ENCODE data around the gene RXYLT1. TPM values are rescaled to one million over a fixed set of nuclear protein-coding genes. Genes with fewer than 3 reads are reported as not detected.

Gene RXYLT1
- total RNA-seq, 1 donor from 2014 or later, result 8.9 TPM

DNA sequence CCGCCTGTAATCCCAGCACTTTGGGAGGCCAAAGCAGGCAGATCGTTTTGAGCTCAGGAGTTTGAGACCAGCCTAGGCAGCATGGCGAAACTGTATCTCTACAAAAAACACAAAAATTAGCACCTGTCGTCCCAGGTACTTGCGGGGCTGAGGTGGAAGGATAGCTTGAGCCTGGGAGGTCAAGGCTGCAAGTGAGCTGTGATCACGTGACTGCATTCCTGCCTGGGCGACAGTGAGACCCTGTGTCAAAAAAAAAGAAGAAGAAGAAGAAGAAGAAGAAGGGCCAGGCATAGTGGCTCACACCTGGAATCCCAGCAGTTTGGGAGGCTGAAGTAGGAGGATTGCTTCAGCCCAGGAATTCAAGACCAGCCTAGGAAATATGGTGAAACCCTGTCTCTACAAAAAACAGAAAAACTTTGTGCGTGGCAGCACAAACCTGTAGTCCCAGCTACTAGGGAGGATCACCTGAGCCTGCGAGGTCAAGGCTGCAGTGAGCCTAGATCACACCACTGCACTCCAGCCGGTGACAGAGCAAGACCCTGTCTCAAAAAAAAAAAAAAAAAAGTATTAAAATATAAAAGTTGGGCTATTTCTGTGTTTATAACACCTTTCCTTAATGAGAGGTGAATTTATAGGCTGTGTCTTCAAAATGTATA, 15.5 kb downstream of the RXYLT1 start:
- H3K36me3 ChIP-seq (ENCODE audit: control insufficient read depth in 3 of 3, insufficient read depth in 3 of 3, low read length in 3 of 3), result peaks cover 0 to 6% (median 5%) of the 10 kb centered on the region in 3 donors
- no peak overlapping the region for H3K4me3 ChIP-seq (ENCODE audit: low read length in 3 of 3)
- no peak overlapping the region for H3K9ac ChIP-seq (ENCODE audit: low read depth in 1 of 3, low read length in 3 of 3)
- no peaks in the 10 kb centered on the region for H3K9me3 ChIP-seq (ENCODE audit: control insufficient read depth in 3 of 3, low read length in 3 of 3)
- H3K27me3 ChIP-seq (ENCODE audit: control insufficient read depth in 3 of 3, insufficient read depth in 3 of 3, low read length in 3 of 3), result no peaks in the 10 kb centered on the region
- H3K4me1 ChIP-seq (ENCODE audit: control insufficient read depth in 3 of 3, insufficient read depth in 3 of 3, low read length in 3 of 3), result no peaks in the 10 kb centered on the region
- no peak overlapping the region for H3K27ac ChIP-seq (ENCODE audit: low read depth, low read length)

DNA sequence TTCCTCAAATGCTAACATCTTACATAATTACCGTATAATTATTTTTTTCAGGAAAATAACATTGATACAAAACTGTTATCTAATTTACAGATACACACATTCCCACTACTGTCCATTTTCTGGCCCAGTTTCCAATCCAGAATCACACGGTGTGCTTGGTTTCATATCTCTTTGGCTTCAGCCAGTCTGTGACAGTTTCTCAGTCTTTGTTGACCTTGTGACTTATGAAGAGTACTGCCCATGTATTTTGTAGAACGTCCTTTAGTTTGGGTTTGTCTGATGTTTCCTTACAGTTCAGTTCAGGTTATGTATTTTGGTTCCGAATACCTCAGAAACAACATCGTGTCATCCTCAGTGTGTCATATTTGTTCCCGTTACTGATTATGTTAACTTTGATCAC, 16.2 kb downstream of the RXYLT1 start:
- Histone ChIP-seq H3K9ac (ENCODE audit: low read depth in 1 of 3, low read length in 3 of 3) (no peak overlapping the region), H3K9me3 (ENCODE audit: control insufficient read depth in 3 of 3, low read length in 3 of 3) (no peaks in the 10 kb centered on the region)

DNA sequence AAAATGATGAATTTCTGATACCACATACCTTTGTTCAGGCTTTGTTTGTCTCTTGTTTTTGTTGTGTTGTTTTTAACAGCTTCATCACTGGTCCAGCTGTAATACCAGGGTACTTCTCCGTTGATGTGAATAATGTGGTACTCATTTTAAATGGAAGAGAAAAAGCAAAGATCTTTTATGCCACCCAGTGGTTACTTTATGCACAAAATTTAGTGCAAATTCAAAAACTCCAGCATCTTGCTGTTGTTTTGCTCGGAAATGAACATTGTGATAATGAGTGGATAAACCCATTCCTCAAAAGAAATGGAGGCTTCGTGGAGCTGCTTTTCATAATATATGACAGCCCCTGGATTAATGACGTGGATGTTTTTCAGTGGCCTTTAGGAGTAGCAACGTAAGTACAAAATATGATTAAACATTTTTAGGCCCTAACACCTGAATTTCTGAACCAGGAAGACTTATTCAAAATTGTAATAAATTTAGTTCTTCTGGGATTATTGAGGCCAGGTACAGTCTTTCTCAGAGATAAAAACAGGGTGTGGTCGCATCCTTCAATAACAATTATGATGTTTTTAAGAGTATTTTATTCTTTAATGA, 22.4 kb downstream of the RXYLT1 start:
- H3K9ac ChIP-seq (ENCODE audit: low read depth in 1 of 3, low read length in 3 of 3), result no peak overlapping the region
- H3K9me3 ChIP-seq (ENCODE audit: control insufficient read depth in 3 of 3, low read length in 3 of 3), result no peaks in the 10 kb centered on the region
- no peak overlapping the region for H3K27ac ChIP-seq (ENCODE audit: low read depth, low read length)
- H3K36me3 ChIP-seq (ENCODE audit: control insufficient read depth in 3 of 3, insufficient read depth in 3 of 3, low read length in 3 of 3), result peaks cover 2 to 13% (median 5%) of the 10 kb centered on the region in 3 donors
- no peak overlapping the region for H3K4me3 ChIP-seq (ENCODE audit: low read length in 3 of 3)
- H3K4me1 ChIP-seq (ENCODE audit: control insufficient read depth in 3 of 3, insufficient read depth in 3 of 3, low read length in 3 of 3), result no peaks in the 10 kb centered on the region
- H3K27me3 ChIP-seq (ENCODE audit: control insufficient read depth in 3 of 3, insufficient read depth in 3 of 3, low read length in 3 of 3), result no peaks in the 10 kb centered on the region

More for the DNA sequence above, 16.2 kb downstream of the RXYLT1 start:
- Histone ChIP-seq H3K4me1 (ENCODE audit: control insufficient read depth in 3 of 3, insufficient read depth in 3 of 3, low read length in 3 of 3) (no peaks in the 10 kb centered on the region), H3K36me3 (ENCODE audit: control insufficient read depth in 3 of 3, insufficient read depth in 3 of 3, low read length in 3 of 3) (peaks cover 0 to 2% (median 1%) of the 10 kb centered on the region in 3 donors), H3K4me3 (ENCODE audit: low read length in 3 of 3) (no peak overlapping the region), H3K27me3 (ENCODE audit: control insufficient read depth in 3 of 3, insufficient read depth in 3 of 3, low read length in 3 of 3) (no peaks in the 10 kb centered on the region), H3K27ac (ENCODE audit: low read depth, low read length) (no peak overlapping the region)

DNA sequence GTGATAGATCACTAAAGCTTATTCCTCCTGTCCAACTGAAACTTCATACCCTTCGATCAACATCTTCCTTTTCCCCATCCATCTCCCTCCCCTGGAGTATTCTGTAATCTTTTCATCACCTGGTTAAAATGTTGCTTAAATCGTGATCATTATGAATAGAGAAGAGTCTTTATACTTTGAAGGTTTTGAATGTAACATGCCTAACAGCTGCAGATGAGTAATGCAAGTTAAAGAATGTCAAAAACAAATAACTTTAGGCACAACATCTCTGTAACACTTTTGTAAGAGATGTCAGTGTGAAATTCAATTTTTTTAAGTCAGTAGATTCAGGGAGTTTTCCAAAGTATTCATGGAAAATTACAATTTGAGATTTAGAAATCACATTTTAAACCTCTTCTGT, 25.0 kb downstream of the RXYLT1 start:
- Histone ChIP-seq H3K4me1 (ENCODE audit: control insufficient read depth in 3 of 3, insufficient read depth in 3 of 3, low read length in 3 of 3) (no peaks in the 10 kb centered on the region), H3K9me3 (ENCODE audit: control insufficient read depth in 3 of 3, low read length in 3 of 3) (no peaks in the 10 kb centered on the region), H3K27ac (ENCODE audit: low read depth, low read length) (no peak overlapping the region), H3K9ac (ENCODE audit: low read depth in 1 of 3, low read length in 3 of 3) (no peak overlapping the region), H3K4me3 (ENCODE audit: low read length in 3 of 3) (no peak overlapping the region), H3K36me3 (ENCODE audit: control insufficient read depth in 3 of 3, insufficient read depth in 3 of 3, low read length in 3 of 3) (peaks cover 7 to 28% (median 11%) of the 10 kb centered on the region in 3 donors), H3K27me3 (ENCODE audit: control insufficient read depth in 3 of 3, insufficient read depth in 3 of 3, low read length in 3 of 3) (no peaks in the 10 kb centered on the region)

DNA sequence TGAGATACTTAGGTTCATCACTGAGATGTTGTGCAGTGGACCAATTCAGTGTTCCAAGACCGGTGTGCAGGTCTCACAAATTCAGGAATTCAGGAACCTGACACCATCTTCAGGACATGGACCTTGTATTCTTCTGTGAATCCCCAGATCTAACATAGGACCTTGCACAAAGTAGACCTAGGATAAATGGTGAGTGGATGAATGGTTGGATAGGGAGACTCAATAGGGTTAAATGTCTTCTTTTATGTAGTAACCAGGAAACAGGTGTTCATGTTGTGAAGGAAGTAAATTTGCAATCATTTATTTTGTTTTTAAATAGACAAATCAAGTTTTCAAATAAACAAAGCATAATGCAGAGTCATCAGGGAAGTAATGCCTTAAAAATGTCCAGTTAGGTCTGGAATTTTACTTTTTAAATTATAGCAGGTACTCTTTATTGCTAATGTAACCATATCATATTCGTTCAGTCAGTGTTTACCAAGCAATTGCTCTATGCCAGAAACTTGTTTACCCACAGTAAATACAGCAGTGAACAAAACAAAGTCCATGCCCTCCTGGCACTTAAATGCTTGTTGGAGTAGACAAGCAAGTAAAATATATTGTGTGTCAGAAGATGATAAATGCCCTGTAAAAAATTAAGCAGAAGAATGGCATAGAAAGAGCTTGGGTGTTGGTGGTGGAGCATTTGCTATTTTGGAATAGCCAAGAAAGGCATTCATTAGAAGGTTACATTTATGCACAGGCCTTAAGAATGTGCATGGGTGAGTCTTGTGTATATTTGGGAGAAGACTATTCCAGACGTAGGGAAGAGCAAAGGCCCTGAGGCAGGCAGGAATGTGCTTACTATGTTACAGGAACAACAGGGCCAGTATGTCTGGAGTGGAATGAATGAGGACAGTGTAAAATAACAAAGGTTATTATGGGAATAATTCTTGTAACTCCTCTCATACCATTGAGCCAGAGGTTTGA, 26.3 kb downstream of the RXYLT1 start:
- H3K9me3 ChIP-seq (ENCODE audit: control insufficient read depth in 3 of 3, low read length in 3 of 3), result no peaks in the 10 kb centered on the region
- no peak overlapping the region for H3K4me3 ChIP-seq (ENCODE audit: low read length in 3 of 3)
- H3K27ac ChIP-seq (ENCODE audit: low read depth, low read length), result no peak overlapping the region
- H3K27me3 ChIP-seq (ENCODE audit: control insufficient read depth in 3 of 3, insufficient read depth in 3 of 3, low read length in 3 of 3), result no peaks in the 10 kb centered on the region
- H3K36me3 ChIP-seq (ENCODE audit: control insufficient read depth in 3 of 3, insufficient read depth in 3 of 3, low read length in 3 of 3), result peaks cover 7 to 28% (median 11%) of the 10 kb centered on the region in 3 donors
- H3K9ac ChIP-seq (ENCODE audit: low read depth in 1 of 3, low read length in 3 of 3), result no peak overlapping the region
- no peaks in the 10 kb centered on the region for H3K4me1 ChIP-seq (ENCODE audit: control insufficient read depth in 3 of 3, insufficient read depth in 3 of 3, low read length in 3 of 3)

DNA sequence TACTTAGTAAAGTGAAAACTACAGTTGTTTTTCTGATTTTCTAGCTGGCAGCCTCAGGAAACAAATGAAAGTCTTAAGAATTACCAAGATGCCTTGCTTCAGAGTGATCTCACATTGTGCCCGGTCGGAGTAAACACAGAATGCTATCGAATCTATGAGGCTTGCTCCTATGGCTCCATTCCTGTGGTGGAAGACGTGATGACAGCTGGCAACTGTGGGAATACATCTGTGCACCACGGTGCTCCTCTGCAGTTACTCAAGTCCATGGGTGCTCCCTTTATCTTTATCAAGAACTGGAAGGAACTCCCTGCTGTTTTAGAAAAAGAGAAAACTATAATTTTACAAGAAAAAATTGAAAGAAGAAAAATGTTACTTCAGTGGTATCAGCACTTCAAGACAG, 28.9 kb downstream of the RXYLT1 start:
- no peak overlapping the region for H3K9ac ChIP-seq (ENCODE audit: low read depth in 1 of 3, low read length in 3 of 3)
- H3K4me1 ChIP-seq (ENCODE audit: control insufficient read depth in 3 of 3, insufficient read depth in 3 of 3, low read length in 3 of 3), result no peaks in the 10 kb centered on the region
- no peak overlapping the region for H3K27ac ChIP-seq (ENCODE audit: low read depth, low read length)
- H3K36me3 ChIP-seq (ENCODE audit: control insufficient read depth in 3 of 3, insufficient read depth in 3 of 3, low read length in 3 of 3), result peaks cover 7 to 28% (median 11%) of the 10 kb centered on the region in 3 donors
- no peaks in the 10 kb centered on the region for H3K27me3 ChIP-seq (ENCODE audit: control insufficient read depth in 3 of 3, insufficient read depth in 3 of 3, low read length in 3 of 3)
- H3K9me3 ChIP-seq (ENCODE audit: control insufficient read depth in 3 of 3, low read length in 3 of 3), result no peaks in the 10 kb centered on the region
- no peak overlapping the region for H3K4me3 ChIP-seq (ENCODE audit: low read length in 3 of 3)

DNA sequence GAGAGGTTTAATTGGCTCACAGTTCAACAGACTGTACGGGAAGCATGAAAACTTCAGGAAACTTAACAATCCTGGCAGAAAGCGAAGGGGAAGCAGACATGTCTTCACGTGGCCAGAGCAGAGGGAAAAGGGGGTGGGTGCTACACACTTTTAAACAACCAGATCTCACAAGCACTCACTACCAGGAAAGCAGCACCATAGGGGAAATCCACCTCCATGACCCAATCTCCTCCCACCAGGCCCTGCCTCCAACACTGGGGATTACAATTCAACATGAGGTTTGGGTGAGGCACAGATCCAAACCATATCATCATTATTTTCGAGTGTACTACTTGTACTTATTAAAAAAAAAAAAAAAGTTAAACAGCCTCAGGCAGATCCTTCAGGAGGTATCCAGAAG, 29.9 kb downstream of the RXYLT1 start:
- no peaks in the 10 kb centered on the region for H3K9me3 ChIP-seq (ENCODE audit: control insufficient read depth in 3 of 3, low read length in 3 of 3)
- peaks cover 7 to 28% (median 11%) of the 10 kb centered on the region in 3 donors for H3K36me3 ChIP-seq (ENCODE audit: control insufficient read depth in 3 of 3, insufficient read depth in 3 of 3, low read length in 3 of 3)
- H3K4me1 ChIP-seq (ENCODE audit: control insufficient read depth in 3 of 3, insufficient read depth in 3 of 3, low read length in 3 of 3), result no peaks in the 10 kb centered on the region
- no peak overlapping the region for H3K9ac ChIP-seq (ENCODE audit: low read depth in 1 of 3, low read length in 3 of 3)
- no peak overlapping the region for H3K27ac ChIP-seq (ENCODE audit: low read depth, low read length)
- H3K27me3 ChIP-seq (ENCODE audit: control insufficient read depth in 3 of 3, insufficient read depth in 3 of 3, low read length in 3 of 3), result no peaks in the 10 kb centered on the region
- H3K4me3 ChIP-seq (ENCODE audit: low read length in 3 of 3), result no peak overlapping the region

DNA sequence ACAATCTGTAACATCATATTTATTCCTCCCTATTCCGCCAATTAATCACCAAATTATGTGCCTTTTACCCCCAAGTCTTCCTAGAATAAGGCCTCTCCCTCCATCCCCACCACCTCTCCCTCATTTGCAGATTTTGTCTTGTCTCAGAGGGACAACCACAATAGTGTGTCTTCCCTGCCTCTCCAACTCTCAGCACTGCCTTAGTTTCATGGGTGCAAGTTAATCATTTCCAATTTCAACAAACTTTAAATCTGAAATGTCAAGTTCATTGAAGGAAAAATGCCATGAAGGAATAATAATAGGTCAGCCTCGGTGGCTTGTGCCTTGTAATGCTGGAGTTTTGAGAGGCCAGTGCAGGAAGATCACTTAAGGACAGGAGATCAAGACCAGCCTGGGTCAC, 31.6 kb downstream of the RXYLT1 start:
- H3K9ac ChIP-seq (ENCODE audit: low read depth in 1 of 3, low read length in 3 of 3), result no peak overlapping the region
- no peaks in the 10 kb centered on the region for H3K9me3 ChIP-seq (ENCODE audit: control insufficient read depth in 3 of 3, low read length in 3 of 3)
- no peak overlapping the region for H3K27ac ChIP-seq (ENCODE audit: low read depth, low read length)
- peaks cover 2 to 19% (median 9%) of the 10 kb centered on the region in 3 donors for H3K36me3 ChIP-seq (ENCODE audit: control insufficient read depth in 3 of 3, insufficient read depth in 3 of 3, low read length in 3 of 3)
- no peaks in the 10 kb centered on the region for H3K27me3 ChIP-seq (ENCODE audit: control insufficient read depth in 3 of 3, insufficient read depth in 3 of 3, low read length in 3 of 3)
- H3K4me3 ChIP-seq (ENCODE audit: low read length in 3 of 3), result no peak overlapping the region
- H3K4me1 ChIP-seq (ENCODE audit: control insufficient read depth in 3 of 3, insufficient read depth in 3 of 3, low read length in 3 of 3), result no peaks in the 10 kb centered on the region

DNA sequence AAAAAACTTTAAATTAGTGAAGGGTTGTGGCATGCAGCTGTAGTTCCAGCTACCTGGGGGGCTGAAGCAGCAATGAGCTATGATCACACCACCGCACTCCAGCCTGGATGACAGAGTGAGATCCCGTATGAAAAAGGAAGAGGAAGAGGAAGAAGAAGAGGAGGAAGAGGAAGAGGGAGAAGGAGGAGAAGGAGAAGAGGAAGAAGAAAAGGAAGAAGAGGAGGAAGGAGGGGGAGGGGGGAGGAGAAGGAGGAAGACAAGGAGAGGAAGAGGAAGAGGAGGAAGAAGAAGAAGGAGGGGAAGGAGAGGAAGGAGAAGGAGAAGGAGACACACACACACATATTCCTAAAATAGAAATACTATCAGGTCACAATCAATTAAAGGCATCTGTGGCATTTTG, 32.0 kb downstream of the RXYLT1 start:
- Histone ChIP-seq H3K4me3 (ENCODE audit: low read length in 3 of 3) (no peak overlapping the region), H3K27me3 (ENCODE audit: control insufficient read depth in 3 of 3, insufficient read depth in 3 of 3, low read length in 3 of 3) (no peaks in the 10 kb centered on the region), H3K27ac (ENCODE audit: low read depth, low read length) (no peak overlapping the region), H3K9me3 (ENCODE audit: control insufficient read depth in 3 of 3, low read length in 3 of 3) (no peaks in the 10 kb centered on the region), H3K4me1 (ENCODE audit: control insufficient read depth in 3 of 3, insufficient read depth in 3 of 3, low read length in 3 of 3) (no peaks in the 10 kb centered on the region), H3K36me3 (ENCODE audit: control insufficient read depth in 3 of 3, insufficient read depth in 3 of 3, low read length in 3 of 3) (peaks cover 2 to 17% (median 9%) of the 10 kb centered on the region in 3 donors), H3K9ac (ENCODE audit: low read depth in 1 of 3, low read length in 3 of 3) (no peak overlapping the region)

Measured in skeletal muscle tissue (tissue), 4 donors.